ENCODE results near the gene CACNG7.

Gene CACNG7

GRCh38 chr19:53978975-53979801 is 70.1 kb downstream of the CACNG7 start:
- Histone ChIP-seq H3K4me1 (ENCODE audit: control insufficient read depth, insufficient read depth, low read length) (no peaks in the 10 kb centered on the region), H3K36me3 (ENCODE audit: control insufficient read depth, insufficient read depth, low read length, severe bottlenecking) (no peaks in the 10 kb centered on the region), H3K4me3 (ENCODE audit: low read length) (no peak overlapping the region), H3K9me3 (ENCODE audit: control insufficient read depth, low read length) (no peaks in the 10 kb centered on the region), H3K9ac (ENCODE audit: low read length) (no peak overlapping the region), H3K27me3 (replicated peaks; ENCODE audit: control insufficient read depth, insufficient read depth, low read length) (peaks cover 48% of the 10 kb centered on the region)
- DNase-seq (ENCODE audit: low read depth), result peak; percentile 1

GRCh38 chr19:53980539-53981375 is 71.7 kb downstream of the CACNG7 start:
- no peaks in the 10 kb centered on the region for H3K9me3 ChIP-seq (ENCODE audit: control insufficient read depth, low read length)
- peaks cover 50% of the 10 kb centered on the region for H3K27me3 ChIP-seq (replicated peaks; ENCODE audit: control insufficient read depth, insufficient read depth, low read length)
- no peak overlapping the region for H3K4me3 ChIP-seq (ENCODE audit: low read length)
- H3K36me3 ChIP-seq (ENCODE audit: control insufficient read depth, insufficient read depth, low read length, severe bottlenecking), result no peaks in the 10 kb centered on the region
- DNase-seq (ENCODE audit: low read depth), result peak; percentile 3
- no peaks in the 10 kb centered on the region for H3K4me1 ChIP-seq (ENCODE audit: control insufficient read depth, insufficient read depth, low read length)
- no peak overlapping the region for H3K9ac ChIP-seq (ENCODE audit: low read length)

- no peak overlapping the region for H3K4me3 ChIP-seq (ENCODE audit: low read length)
- H3K9me3 ChIP-seq (ENCODE audit: control insufficient read depth, low read length), result no peaks in the 10 kb centered on the region
- no peak overlapping the region for H3K9ac ChIP-seq (ENCODE audit: low read length)
- DNase-seq (ENCODE audit: low read depth), result no peak
- no peaks in the 10 kb centered on the region for H3K4me1 ChIP-seq (ENCODE audit: control insufficient read depth, insufficient read depth, low read length)
- peaks cover 44% of the 10 kb centered on the region for H3K27me3 ChIP-seq (replicated peaks; ENCODE audit: control insufficient read depth, insufficient read depth, low read length)
- no peaks in the 10 kb centered on the region for H3K36me3 ChIP-seq (ENCODE audit: control insufficient read depth, insufficient read depth, low read length, severe bottlenecking)
These were observed 72.4 kb downstream of the CACNG7 start for GRCh38 chr19:53981376-53981951.

GRCh38 chr19:53982001-53982451 is 72.9 kb downstream of the CACNG7 start:
- H3K27me3 ChIP-seq (replicated peaks; ENCODE audit: control insufficient read depth, insufficient read depth, low read length), result peaks cover 44% of the 10 kb centered on the region
- H3K4me3 ChIP-seq (ENCODE audit: low read length), result no peak overlapping the region
- DNase-seq (ENCODE audit: low read depth), result peak; percentile 7

GRCh38 chr19:53982611-53983010 is 73.5 kb downstream of the CACNG7 start:
- Histone ChIP-seq H3K4me3 (ENCODE audit: low read length) (no peak overlapping the region), H3K9me3 (ENCODE audit: control insufficient read depth, low read length) (no peaks in the 10 kb centered on the region), H3K4me1 (ENCODE audit: control insufficient read depth, insufficient read depth, low read length) (no peaks in the 10 kb centered on the region), H3K36me3 (ENCODE audit: control insufficient read depth, insufficient read depth, low read length, severe bottlenecking) (no peaks in the 10 kb centered on the region), H3K9ac (ENCODE audit: low read length) (no peak overlapping the region), H3K27me3 (replicated peaks; ENCODE audit: control insufficient read depth, insufficient read depth, low read length) (peaks cover 44% of the 10 kb centered on the region)
- DNase-seq (ENCODE audit: low read depth), result peak; percentile 22

More at GRCh38 chr19:53982001-53982451, 72.9 kb downstream of the CACNG7 start:
- Histone ChIP-seq H3K9ac (ENCODE audit: low read length) (no peak overlapping the region), H3K36me3 (ENCODE audit: control insufficient read depth, insufficient read depth, low read length, severe bottlenecking) (no peaks in the 10 kb centered on the region), H3K4me1 (ENCODE audit: control insufficient read depth, insufficient read depth, low read length) (no peaks in the 10 kb centered on the region), H3K9me3 (ENCODE audit: control insufficient read depth, low read length) (no peaks in the 10 kb centered on the region)

GRCh38 chr19:53983457-53984289 is 74.6 kb downstream of the CACNG7 start:
- H3K27me3 ChIP-seq (replicated peaks; ENCODE audit: control insufficient read depth, insufficient read depth, low read length), result peaks cover 45% of the 10 kb centered on the region
- H3K4me3 ChIP-seq (ENCODE audit: low read length), result no peak overlapping the region
- no peaks in the 10 kb centered on the region for H3K36me3 ChIP-seq (ENCODE audit: control insufficient read depth, insufficient read depth, low read length, severe bottlenecking)

GRCh38 chr19:53985863-53986262 is 76.8 kb downstream of the CACNG7 start:
- Histone ChIP-seq H3K9ac (ENCODE audit: low read length) (no peak overlapping the region), H3K4me3 (ENCODE audit: low read length) (no peak overlapping the region), H3K36me3 (ENCODE audit: control insufficient read depth, insufficient read depth, low read length, severe bottlenecking) (no peaks in the 10 kb centered on the region), H3K4me1 (ENCODE audit: control insufficient read depth, insufficient read depth, low read length) (no peaks in the 10 kb centered on the region), H3K27me3 (replicated peaks; ENCODE audit: control insufficient read depth, insufficient read depth, low read length) (peaks cover 36% of the 10 kb centered on the region), H3K9me3 (ENCODE audit: control insufficient read depth, low read length) (no peaks in the 10 kb centered on the region)
- DNase-seq (ENCODE audit: low read depth), result no peak

More at GRCh38 chr19:53983457-53984289, 74.6 kb downstream of the CACNG7 start:
- H3K9ac ChIP-seq (ENCODE audit: low read length), result no peak overlapping the region
- DNase-seq (ENCODE audit: low read depth), result no peak
- H3K9me3 ChIP-seq (ENCODE audit: control insufficient read depth, low read length), result no peaks in the 10 kb centered on the region
- H3K4me1 ChIP-seq (ENCODE audit: control insufficient read depth, insufficient read depth, low read length), result no peaks in the 10 kb centered on the region

- DNase-seq (ENCODE audit: low read depth), result no peak
- H3K27me3 ChIP-seq (replicated peaks; ENCODE audit: control insufficient read depth, insufficient read depth, low read length), result peaks cover 41% of the 10 kb centered on the region
- H3K9me3 ChIP-seq (ENCODE audit: control insufficient read depth, low read length), result no peaks in the 10 kb centered on the region
- H3K4me1 ChIP-seq (ENCODE audit: control insufficient read depth, insufficient read depth, low read length), result no peaks in the 10 kb centered on the region
- H3K9ac ChIP-seq (ENCODE audit: low read length), result no peak overlapping the region
- no peaks in the 10 kb centered on the region for H3K36me3 ChIP-seq (ENCODE audit: control insufficient read depth, insufficient read depth, low read length, severe bottlenecking)
- H3K4me3 ChIP-seq (ENCODE audit: low read length), result no peak overlapping the region
These were observed 79.9 kb downstream of the CACNG7 start for GRCh38 chr19:53988981-53989380.

- Histone ChIP-seq H3K27me3 (replicated peaks; ENCODE audit: control insufficient read depth, insufficient read depth, low read length) (peaks cover 41% of the 10 kb centered on the region), H3K36me3 (ENCODE audit: control insufficient read depth, insufficient read depth, low read length, severe bottlenecking) (no peaks in the 10 kb centered on the region), H3K9ac (ENCODE audit: low read length) (no peak overlapping the region), H3K4me1 (ENCODE audit: control insufficient read depth, insufficient read depth, low read length) (no peaks in the 10 kb centered on the region), H3K9me3 (ENCODE audit: control insufficient read depth, low read length) (no peaks in the 10 kb centered on the region), H3K4me3 (ENCODE audit: low read length) (no peak overlapping the region)
- DNase-seq (ENCODE audit: low read depth), result no peak
These were observed 80.8 kb downstream of the CACNG7 start for GRCh38 chr19:53989600-53990533.
